Endothelial cell of umbilical vein (primary cell): ENCODE data around the gene FOXJ3. TPM values are rescaled to one million over a fixed set of nuclear protein-coding genes. Genes with fewer than 3 reads are reported as not detected.

Experiments used
- BruUV-seq: library from RNA; stranded (reverse); fragments of 400-500 nt; replicated peaks from 2 replicates; lab custom pipeline; 2021; lab: Mats Ljungman, UMichigan
- CTCF ChIA-PET: fragments of 300-600, 350-600 bp; sonication (Branson Sonifier 250); formaldehyde crosslinking; loops from one replicate; lab custom pipeline; 2021; ENCODE audit warnings: antibody characterized with exemption, inconsistent platforms; lab: Charles Lee
- POLR2A ChIA-PET: fragments of 300-600, 350-600 bp; sonication (Branson Sonifier 250); formaldehyde crosslinking; loops from one replicate; lab custom pipeline; 2021; ENCODE audit warnings: antibody characterized with exemption, inconsistent platforms; lab: Charles Lee
- DNase-seq: peaks from one replicate; pipeline ENCODE4 v3.0.0-alpha.2; 2011; ENCODE audit warnings: low read depth, low spot score
- FAIRE-seq: peaks from 2 replicates; lab custom pipeline; 2011; peaks lifted over from hg19 to GRCh38; lab: Jason Lieb, UNC
- H2AFZ ChIP-seq: 2 replicates; pipeline ENCODE4 v1.6.0; 2012; ENCODE audit warnings: low read depth, low read length, control low read depth, inconsistent platforms
- H3K27ac ChIP-seq: 2 replicates; pipeline ENCODE4 v1.5.1; 2011; ENCODE audit warnings: low read depth, mild to moderate bottlenecking, control low read depth, low read length, moderate library complexity; ENCODE audit not compliant: insufficient read depth
- H3K27me3 ChIP-seq, 2 experiments: 2 replicates each; pipeline versions ENCODE4 v1.6.0 to v1.6.1; 2011; ENCODE audit warnings: low read length in 2 of 2, mixed read lengths in 1 of 2; ENCODE audit not compliant: control insufficient read depth in 2 of 2, insufficient read depth in 2 of 2
- H3K36me3 ChIP-seq, 2 experiments: 2 replicates in 1 of 2; 3 replicates in 1 of 2; pipeline ENCODE4 v1.5.1; 2011; ENCODE audit warnings: low read length in 2 of 2, mild to moderate bottlenecking in 1 of 2, moderate library complexity in 1 of 2; ENCODE audit not compliant: control insufficient read depth in 2 of 2, insufficient read depth in 2 of 2; ENCODE audit errors: extremely low read depth in 1 of 2
- H3K4me1 ChIP-seq: 3 replicates; pipeline ENCODE4 v1.5.1; 2011; ENCODE audit warnings: mild to moderate bottlenecking, low read length; ENCODE audit not compliant: control insufficient read depth, insufficient read depth; ENCODE audit errors: extremely low read depth
- H3K4me2 ChIP-seq: 2 replicates; pipeline ENCODE4 v1.6.1; 2011; ENCODE audit warnings: low read length, control low read depth, mixed read lengths; ENCODE audit not compliant: insufficient read depth
- H3K4me3 ChIP-seq, 3 experiments: fragments of 200-600 bp in 1 of 3; sonication (generic), shearing (Covaris generic) in 1 of 3; replicated peaks in 1 of 3; 2 replicates each; pipeline ENCODE4 v1.5.1; 2011 to 2016; ENCODE audit warnings: control low read depth in 3 of 3, low read length in 3 of 3, mild to moderate bottlenecking in 2 of 3, inconsistent platforms in 1 of 3, low read depth in 1 of 3, moderate library complexity in 1 of 3; ENCODE audit not compliant: insufficient read depth in 1 of 3
- H3K79me2 ChIP-seq: 2 replicates; pipeline ENCODE4 v1.6.0; 2012; ENCODE audit warnings: low read length, inconsistent platforms; ENCODE audit not compliant: control insufficient read depth, insufficient read depth
- H3K9ac ChIP-seq: replicated peaks from 2 replicates; pipeline ENCODE3; 2011; ENCODE audit warnings: low read length, control low read depth; ENCODE audit not compliant: insufficient read depth; ENCODE audit errors: extremely low read depth
- H3K9me1 ChIP-seq: replicated peaks from 3 replicates; pipeline ENCODE4 v1.6.0; 2011; ENCODE audit warnings: mild to moderate bottlenecking, low read length; ENCODE audit not compliant: control insufficient read depth, insufficient read depth; ENCODE audit errors: extremely low read depth
- H3K9me3 ChIP-seq: replicated peaks from 2 replicates; pipeline ENCODE4 v1.5.1; 2012; ENCODE audit warnings: low read length, inconsistent platforms; ENCODE audit not compliant: control insufficient read depth, insufficient read depth
- H4K20me1 ChIP-seq: replicated peaks from 2 replicates; pipeline ENCODE3; 2011; ENCODE audit warnings: mild to moderate bottlenecking, low read length; ENCODE audit not compliant: control insufficient read depth, insufficient read depth; ENCODE audit errors: extremely low read depth
- CTCF ChIP-seq, 2 donors: IDR thresholded peaks; 1 replicate in 1 of 2; 2 replicates in 1 of 2; pipeline ENCODE4 v1.5.1; 2011; ENCODE audit warnings: low read length in 2 of 2, mild to moderate bottlenecking in 2 of 2, moderate library complexity in 2 of 2, control low read depth in 1 of 2, inconsistent platforms in 1 of 2, low read depth in 1 of 2; ENCODE audit not compliant: insufficient read depth in 1 of 2; ENCODE audit errors: extremely low read depth in 1 of 2
- EZH2 ChIP-seq: IDR thresholded peaks from 2 replicates; pipeline ENCODE4 v1.6.1; 2012; ENCODE audit warnings: borderline replicate concordance, low read depth, mild to moderate bottlenecking, moderate library complexity, low read length, inconsistent platforms; ENCODE audit not compliant: severe bottlenecking
- FOS ChIP-seq: IDR thresholded peaks from 2 replicates; pipeline ENCODE4 v1.6.1; 2011; ENCODE audit warnings: mild to moderate bottlenecking, low read length, moderate library complexity, borderline replicate concordance; ENCODE audit not compliant: insufficient read depth
- GATA2 ChIP-seq: IDR thresholded peaks from 2 replicates; pipeline ENCODE4 v1.7.0; 2011; ENCODE audit warnings: low read depth, mild to moderate bottlenecking, moderate library complexity, mixed read lengths, low read length; ENCODE audit not compliant: insufficient read length, insufficient read depth
- JUN ChIP-seq: IDR thresholded peaks from 2 replicates; pipeline ENCODE4 v1.6.1; 2011; ENCODE audit warnings: borderline replicate concordance, low read depth; ENCODE audit not compliant: insufficient read length, insufficient read depth
- MAX ChIP-seq: IDR thresholded peaks from 2 replicates; pipeline ENCODE4 v1.6.1; 2011; ENCODE audit not compliant: insufficient read depth, insufficient read length
- MYC ChIP-seq: IDR thresholded peaks from one replicate; pipeline ENCODE4 v1.6.1; 2011; ENCODE audit warnings: mild to moderate bottlenecking, low read depth, low read length
- POLR2A ChIP-seq: IDR thresholded peaks from 2 replicates; pipeline ENCODE4 v1.6.1; 2012; ENCODE audit warnings: low read depth, mild to moderate bottlenecking, control low read depth, low read length
- POLR2AphosphoS5 ChIP-seq: IDR thresholded peaks from 2 replicates; pipeline ENCODE4 v1.6.1; 2012; ENCODE audit warnings: low read depth, mild to moderate bottlenecking, control low read depth, low read length, moderate library complexity; ENCODE audit not compliant: insufficient read depth
- dilution Hi-C: fragments of 300-500 bp; cut with MboI; formaldehyde crosslinking; loops from one replicate; pipeline ENCODE4 v1.15.0; 2019; ENCODE audit warnings: low sequenced_read_pairs; ENCODE audit not compliant: extremely low pct_ligation_motif_present
- intact Hi-C: fragments of 100-400 bp; cut with micrococcal nuclease; formaldehyde crosslinking; loops from one replicate; pipeline ENCODE4 v1.10.0; 2022
- polyA plus RNA-seq, 4 experiments: library from polyadenylated mRNA; depleted of rRNA in 3 of 4; stranded (reverse) in 3 of 4; unstranded in 1 of 4; fragments of >200 nt; gene quantifications; 2 replicates each; pipeline versions ENCODE4 v1.2.1 to v1.2.3, GENCODE V29; 2011 to 2012; ENCODE audit warnings: missing spikeins in 1 of 4
- total RNA-seq: library from RNA; stranded (reverse); gene quantifications from 2 replicates; pipeline ENCODE4 v1.2.3, GENCODE V29; 2021

The FOXJ3 gene
- total and polyA plus RNA-seq, 2 donors (not counting 3 experiments of a cell fraction or from before 2014, with no cell fraction given) = 34.7 to 38.8 TPM

GRCh38 chr1:42239555-42239954, 95.5 kb downstream of the FOXJ3 start:
- no peaks in the 10 kb centered on the region for H3K9me1 ChIP-seq
- H3K4me1 ChIP-seq = peaks cover 6% of the 10 kb centered on the region
- dilution Hi-C loops (no loop called here), intact Hi-C loops (no loop called here)
- ChIA-PET CTCF (no interaction called here), POLR2A (no interaction called here)
- no peak overlapping the region for H3K27ac ChIP-seq
- H3K4me3 ChIP-seq = no peak overlapping the region
- no peaks in the 10 kb centered on the region for H4K20me1 ChIP-seq
- DNase-seq = no peak
- H3K27me3 ChIP-seq = no peaks in the 10 kb centered on the region
- no peak overlapping the region for H2AFZ ChIP-seq
- H3K36me3 ChIP-seq = no peaks in the 10 kb centered on the region
- no peak for FAIRE-seq
- peaks cover 65% of the 10 kb centered on the region for H3K79me2 ChIP-seq
- H3K9me3 ChIP-seq = no peaks in the 10 kb centered on the region
- no TSS peak for BruUV-seq
- no peak overlapping the region for H3K9ac ChIP-seq
- TF ChIP-seq JUN (no peak), EZH2 (no peak), FOS (no peak)
- H3K4me2 ChIP-seq = no peak overlapping the region

- intact Hi-C loops = no loop called here
- Histone ChIP-seq H3K4me2 (no peak overlapping the region), H3K9ac (no peak overlapping the region), H3K9me1 (no peaks in the 10 kb centered on the region), H3K9me3 (no peaks in the 10 kb centered on the region), H3K4me1 (peaks cover 6% of the 10 kb centered on the region), H3K79me2 (peaks cover 60% of the 10 kb centered on the region), H2AFZ (no peak overlapping the region), H3K27ac (no peak overlapping the region), H3K4me3 (no peak overlapping the region), H3K36me3 (no peaks in the 10 kb centered on the region), H3K27me3 (no peaks in the 10 kb centered on the region), H4K20me1 (no peaks in the 10 kb centered on the region)
- POLR2A ChIA-PET = no interaction called here
- dilution Hi-C loops = no loop called here
- FAIRE-seq = no peak
- DNase-seq = no peak
- BruUV-seq = no TSS peak
- TF ChIP-seq MAX = no peak
- TF ChIP-seq EZH2 = no peak
- TF ChIP-seq CTCF (IDR thresholded peaks at IDR 0.05; ENCODE audit: extremely low read depth in 1 of 2, insufficient read depth in 1 of 2, low read depth in 1 of 2, low read length in 2 of 2) = no peak
- TF ChIP-seq JUN = no peak
- TF ChIP-seq GATA2 = no peak
- TF ChIP-seq POLR2A = no peak
- no peak for TF ChIP-seq MYC
- no peak for TF ChIP-seq FOS
- TF ChIP-seq POLR2AphosphoS5 = no peak
- CTCF ChIA-PET = no interaction called here
These were observed 96.0 kb downstream of the FOXJ3 start for GRCh38 chr1:42239041-42239440.
